Measurements from ENCODE around the gene SIK3. TPM values are rescaled to one million over a fixed set of nuclear protein-coding genes. Genes with fewer than 3 reads are reported as not detected.
A peak's percentile ranks its signal among the peaks of the same experiment; 100 is the strongest.

The SIK3 gene
- total and polyA plus RNA-seq, 11 donors, result 11.8 to 67.4 (median 38.1) TPM

GRCh38 chr11:116903090-116903489, 195.1 kb downstream of the SIK3 start:
- H3K9me3 ChIP-seq, result peaks cover 0 to 5% (median 0%) of the 10 kb centered on the region in 12 donors
- intact Hi-C loops (cut with DNase I), result no loop called here
- ATAC-seq (no peak), DNase-seq (no peak)
- 70 to 93% (median 83%) methylated on average over 1 of the region's 1 CpG for WGBS, 4 donors
- H3K27ac ChIP-seq, result no peak overlapping the region
- no peaks in the 10 kb centered on the region for H3K27me3 ChIP-seq
- H3K36me3 ChIP-seq, result peaks cover 0 to 6% (median 0%) of the 10 kb centered on the region in 9 donors
- no peak overlapping the region for H3K4me3 ChIP-seq
- TF ChIP-seq CTCF (IDR thresholded peaks at IDR 0.05) (no peak), POLR2A (IDR thresholded peaks at IDR 0.05) (no peak)
- peaks cover 0 to 38% (median 21%) of the 10 kb centered on the region in 12 donors for H3K4me1 ChIP-seq

GRCh38 chr11:116901964-116902688, 196.1 kb downstream of the SIK3 start:
- Histone ChIP-seq H3K9me3 (peaks cover 0 to 5% (median 0%) of the 10 kb centered on the region in 12 donors), H3K4me1 (peaks cover 0 to 37% (median 21%) of the 10 kb centered on the region in 12 donors), H3K36me3 (peaks cover 0 to 7% (median under 1%) of the 10 kb centered on the region in 9 donors), H3K27me3 (no peaks in the 10 kb centered on the region), H3K27ac (peak overlapping the region in 1 of 12 donors; percentile 49), H3K4me3 (no peak overlapping the region)
- intact Hi-C loops (cut with DNase I), result no loop called here
- 74 to 87% (median 82%) methylated on average over 2 of the region's 2 CpGs for WGBS, 4 donors
- ATAC-seq, result no peak
- TF ChIP-seq POLR2A (IDR thresholded peaks at IDR 0.05) (no peak), CTCF (IDR thresholded peaks at IDR 0.05) (no peak)
- DNase-seq, result no peak

- 35 to 42% (median 40%) methylated on average over 3 of the region's 3 CpGs for WGBS, 4 donors
- peak overlapping the region in 6 of 12 donors; percentile 28 to 60 (median 40) for H3K27ac ChIP-seq
- H3K27me3 ChIP-seq, result no peaks in the 10 kb centered on the region
- DNase-seq (peak in 4 of 5 donors; percentile 73 to 86 (median 80)), ATAC-seq (peak; percentile 92 to 97 (median 96))
- TF ChIP-seq CTCF (IDR thresholded peaks at IDR 0.05) (no peak), POLR2A (IDR thresholded peaks at IDR 0.05) (no peak)
- peaks cover 0 to 32% (median 19%) of the 10 kb centered on the region in 12 donors for H3K4me1 ChIP-seq
- peaks cover 0 to 16% (median 9%) of the 10 kb centered on the region in 9 donors for H3K36me3 ChIP-seq
- intact Hi-C loops (cut with DNase I), result no loop called here
- no peak overlapping the region for H3K4me3 ChIP-seq
- peaks cover 0 to 5% (median 0%) of the 10 kb centered on the region in 12 donors for H3K9me3 ChIP-seq
Measured at GRCh38 chr11:116901211-116901610, 197.0 kb downstream of the SIK3 start.

- TF ChIP-seq CTCF (IDR thresholded peaks at IDR 0.05), result no peak
- TF ChIP-seq POLR2A (IDR thresholded peaks at IDR 0.05), result no peak
- H3K4me3 ChIP-seq, result no peak overlapping the region
- H3K36me3 ChIP-seq, result peaks cover 0 to 61% (median 46%) of the 10 kb centered on the region in 9 donors
- H3K9me3 ChIP-seq, result peaks cover 0 to 5% (median 0%) of the 10 kb centered on the region in 12 donors
- no peaks in the 10 kb centered on the region for H3K27me3 ChIP-seq
- no peak for ATAC-seq
- peaks cover 0 to 15% (median 2%) of the 10 kb centered on the region in 12 donors for H3K4me1 ChIP-seq
- no peak for DNase-seq
- no peak overlapping the region for H3K27ac ChIP-seq
- intact Hi-C loops (cut with DNase I), result no loop called here
- 94 to 98% (median 97%) methylated on average over 8 of the region's 8 CpGs for WGBS, 4 donors
Measured at GRCh38 chr11:116896211-116896610, 202.0 kb downstream of the SIK3 start.

All from heart left ventricle (tissue), 16 donors.